ENCODE data around the gene WDR45B.
"Not testable (repeated sequence)": the region's sequence is repeated elsewhere in the genome, so short reads cannot be mapped to it uniquely, and the experiment has no call there.

DNA sequence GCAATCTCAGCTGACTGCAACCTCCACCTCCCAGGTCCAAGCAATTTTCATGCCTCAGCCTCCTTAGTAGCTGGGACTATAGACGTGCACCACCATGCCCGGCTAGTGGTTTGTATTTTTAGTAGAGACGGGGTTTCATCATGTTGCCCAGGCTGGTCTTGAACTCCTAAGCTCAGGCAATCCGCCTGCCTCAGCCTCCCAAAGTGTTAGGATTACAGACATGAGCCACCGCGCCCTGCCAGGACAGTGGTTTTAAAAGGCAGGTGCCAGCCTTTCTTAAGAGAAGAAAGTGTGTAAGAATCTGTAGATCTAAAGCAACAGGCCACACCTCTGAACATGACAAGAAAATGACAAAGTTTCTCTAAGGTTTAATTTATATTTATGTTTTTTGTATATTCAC is 6.4 kb upstream of the WDR45B start:
- TF ChIP-seq, protein P1, sequence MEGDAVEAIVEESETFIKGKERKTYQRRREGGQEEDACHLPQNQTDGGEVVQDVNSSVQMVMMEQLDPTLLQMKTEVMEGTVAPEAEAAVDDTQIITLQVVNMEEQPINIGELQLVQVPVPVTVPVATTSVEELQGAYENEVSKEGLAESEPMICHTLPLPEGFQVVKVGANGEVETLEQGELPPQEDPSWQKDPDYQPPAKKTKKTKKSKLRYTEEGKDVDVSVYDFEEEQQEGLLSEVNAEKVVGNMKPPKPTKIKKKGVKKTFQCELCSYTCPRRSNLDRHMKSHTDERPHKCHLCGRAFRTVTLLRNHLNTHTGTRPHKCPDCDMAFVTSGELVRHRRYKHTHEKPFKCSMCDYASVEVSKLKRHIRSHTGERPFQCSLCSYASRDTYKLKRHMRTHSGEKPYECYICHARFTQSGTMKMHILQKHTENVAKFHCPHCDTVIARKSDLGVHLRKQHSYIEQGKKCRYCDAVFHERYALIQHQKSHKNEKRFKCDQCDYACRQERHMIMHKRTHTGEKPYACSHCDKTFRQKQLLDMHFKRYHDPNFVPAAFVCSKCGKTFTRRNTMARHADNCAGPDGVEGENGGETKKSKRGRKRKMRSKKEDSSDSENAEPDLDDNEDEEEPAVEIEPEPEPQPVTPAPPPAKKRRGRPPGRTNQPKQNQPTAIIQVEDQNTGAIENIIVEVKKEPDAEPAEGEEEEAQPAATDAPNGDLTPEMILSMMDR (IDR thresholded peaks at IDR 0.05), result not testable (repeated sequence)
- TF ChIP-seq EZH2 (IDR thresholded peaks at IDR 0.05; ENCODE audit: borderline replicate concordance, insufficient read depth, low read depth, low read length, poor library complexity, severe bottlenecking), result not testable (repeated sequence)
